MCF 10A (cell line): ENCODE results near the gene ACAN. TPM values are rescaled to one million over a fixed set of nuclear protein-coding genes. Genes with fewer than 3 reads are reported as not detected.

ENCODE experiments used
- BruUV-seq: library from RNA; stranded (reverse); fragments of 400-500 nt; replicated peaks from 2 replicates; lab custom pipeline; 2021; lab: Mats Ljungman, UMichigan
- CTCF ChIA-PET: fragments of 300-600 bp; sonication (Branson Sonifier 250); formaldehyde crosslinking; extraction: SDS; loops from one replicate; lab custom pipeline; 2021; ENCODE audit warnings: antibody characterized with exemption, inconsistent platforms; lab: Yijun Ruan, JAX
- POLR2A ChIA-PET: fragments of 300-600, 350-650 bp; sonication (Branson Sonifier 250); formaldehyde crosslinking; extraction: SDS; loops from one replicate; lab custom pipeline; 2020; ENCODE audit warnings: antibody characterized with exemption, inconsistent platforms; lab: Yijun Ruan, JAX
- DNase-seq: peaks from one replicate; pipeline ENCODE4 v3.0.0-alpha.2; 2018; ENCODE audit not compliant: unreplicated experiment
- H3K27ac Mint-ChIP-seq: one replicate; pipeline ENCODE4 v1.8.0; 2022; ENCODE audit warnings: mild to moderate bottlenecking, low read depth, mixed read lengths; ENCODE audit not compliant: unreplicated experiment
- H3K27me3 Mint-ChIP-seq: one replicate; pipeline ENCODE4 v1.8.0; 2022; ENCODE audit warnings: mixed read lengths; ENCODE audit not compliant: insufficient read depth, unreplicated experiment
- H3K36me3 Mint-ChIP-seq: one replicate; pipeline ENCODE4 v1.8.0; 2022; ENCODE audit warnings: mild to moderate bottlenecking, moderate library complexity, mixed read lengths; ENCODE audit not compliant: insufficient read depth, unreplicated experiment
- H3K4me1 Mint-ChIP-seq: one replicate; pipeline ENCODE4 v1.8.0; 2022; ENCODE audit warnings: mixed read lengths; ENCODE audit not compliant: insufficient read depth, unreplicated experiment
- H3K4me3 Mint-ChIP-seq: one replicate; pipeline ENCODE4 v1.8.0; 2022; ENCODE audit warnings: mild to moderate bottlenecking, moderate library complexity, mixed read lengths; ENCODE audit not compliant: unreplicated experiment
- H3K9me3 Mint-ChIP-seq: one replicate; pipeline ENCODE4 v1.8.0; 2022; ENCODE audit warnings: mixed read lengths; ENCODE audit not compliant: unreplicated experiment
- CTCF ChIP-seq: fragments of 200-600 bp; IDR thresholded peaks from one replicate; pipeline ENCODE4 v1.8.0; 2022; ENCODE audit warnings: antibody characterized with exemption, mild to moderate bottlenecking; ENCODE audit not compliant: unreplicated experiment
- intact Hi-C: fragments of 100-400 bp; cut with micrococcal nuclease; formaldehyde crosslinking; loops from 2 replicates; pipeline ENCODE4 v1.14.1; 2022
- total RNA-seq: library from RNA; stranded (reverse); gene quantifications from 2 replicates; pipeline ENCODE4 v1.2.3, GENCODE V29; 2022

ACAN gene
- total RNA-seq, 1 experiment from 2014 or later, result not detected

GRCh38 chr15:88890495-88890894 lies 87.3 kb downstream of the ACAN start:
- no peaks in the 10 kb centered on the region for H3K4me1 Mint-ChIP-seq
- CTCF ChIA-PET, result interaction anchor here (1.2 to 4.2 kb wide), 3 partner anchors 11 to 233 kb away, joined by 3 to 21 read pairs (median 7); no protein-coding TSS in a partner anchor
- H3K9me3 Mint-ChIP-seq, result no peaks in the 10 kb centered on the region
- no peak for DNase-seq
- no peaks in the 10 kb centered on the region for H3K27me3 Mint-ChIP-seq
- intact Hi-C loops, result loop anchor here (10.0 kb wide), 1 partner anchor 86 kb away; the partner anchor contains the start of gene ACAN
- POLR2A ChIA-PET, result interaction anchor here (0.7 kb wide), 1 partner anchor 127 kb away, joined by 3 read pairs; no protein-coding TSS in a partner anchor
- no peak overlapping the region for H3K4me3 Mint-ChIP-seq
- H3K36me3 Mint-ChIP-seq, result peaks cover 9% of the 10 kb centered on the region
- no peak overlapping the region for H3K27ac Mint-ChIP-seq
- BruUV-seq, result no TSS peak
- TF ChIP-seq CTCF, result no peak

GRCh38 chr15:88891540-88892254 lies 88.5 kb downstream of the ACAN start:
- TF ChIP-seq CTCF, result no peak
- Mint-ChIP-seq H3K4me1 (peaks cover 3% of the 10 kb centered on the region), H3K36me3 (peaks cover 10% of the 10 kb centered on the region), H3K4me3 (no peak overlapping the region), H3K9me3 (no peaks in the 10 kb centered on the region), H3K27me3 (no peaks in the 10 kb centered on the region), H3K27ac (no peak overlapping the region)
- intact Hi-C loops, result loop anchor here (10.0 kb wide), 1 partner anchor 87 kb away; the partner anchor contains the start of gene ACAN
- CTCF ChIA-PET, result interaction anchor here (0.5 to 4.2 kb wide), 10 partner anchors 9 to 287 kb away, joined by 3 to 21 read pairs (median 5); no protein-coding TSS in a partner anchor
- no peak for DNase-seq
- POLR2A ChIA-PET, result no interaction called here
- BruUV-seq, result no TSS peak

- POLR2A ChIA-PET, result interaction anchor here (0.6 to 1.7 kb wide), 4 partner anchors 11 to 235 kb away, joined by 3 to 7 read pairs (median 4); partner anchors contain the start of gene ABHD2
- Mint-ChIP-seq H3K27ac (no peak overlapping the region), H3K27me3 (no peaks in the 10 kb centered on the region), H3K4me3 (peak overlapping the region; percentile 25), H3K4me1 (peaks cover 12% of the 10 kb centered on the region), H3K36me3 (peaks cover 35% of the 10 kb centered on the region), H3K9me3 (no peaks in the 10 kb centered on the region)
- CTCF ChIA-PET, result interaction anchor here (0.5 to 4.2 kb wide), 10 partner anchors 10 to 240 kb away, joined by 3 to 21 read pairs (median 4); no protein-coding TSS in a partner anchor
- intact Hi-C loops, result loop anchor here (2.0 to 10.0 kb wide), 2 partner anchors 90 to 282 kb away; partner anchors contain the start of gene ACAN
- peak; percentile 66 for TF ChIP-seq CTCF
- no TSS peak for BruUV-seq
- DNase-seq, result peak; percentile 69
These were observed 91.1 kb downstream of the ACAN start for GRCh38 chr15:88894348-88894818.
